Hepatocyte (in vitro differentiated cells): ENCODE measurements around the gene MPC1. TPM values are rescaled to one million over a fixed set of nuclear protein-coding genes. Genes with fewer than 3 reads are reported as not detected.
"Not testable (repeated sequence)": the region's sequence is repeated elsewhere in the genome, so short reads cannot be mapped to it uniquely, and the experiment has no call there.

Source experiments
- DNase-seq: peaks from one replicate; pipeline ENCODE4 v3.0.0-alpha.2; 2016; ENCODE audit warnings: low spot score
- H2AFZ ChIP-seq: fragments of 200-600 bp; sonication (generic); 2 replicates; pipeline ENCODE4 v1.6.0; 2016; ENCODE audit warnings: antibody characterized with exemption, mild to moderate bottlenecking
- H3K27ac ChIP-seq: fragments of 200-600 bp; sonication (generic); 2 replicates; pipeline ENCODE4 v1.5.1; 2016; ENCODE audit warnings: mild to moderate bottlenecking
- H3K27me3 ChIP-seq: fragments of 200-600 bp; sonication (generic); 2 replicates; pipeline ENCODE4 v1.6.1; 2016
- H3K36me3 ChIP-seq: fragments of 200-600 bp; sonication (generic); replicated peaks from 2 replicates; pipeline ENCODE4 v1.5.1; 2016; ENCODE audit warnings: low read depth; ENCODE audit not compliant: insufficient read depth
- H3K4me1 ChIP-seq: fragments of 200-600 bp; sonication (generic); 2 replicates; pipeline ENCODE4 v1.5.1; 2016; ENCODE audit warnings: mild to moderate bottlenecking, moderate library complexity; ENCODE audit not compliant: insufficient read depth
- H3K4me2 ChIP-seq: fragments of 200-600 bp; sonication (generic); 2 replicates; pipeline ENCODE4 v1.6.0; 2016
- H3K4me3 ChIP-seq: fragments of 200-600 bp; sonication (generic); 2 replicates; pipeline ENCODE4 v1.5.1; 2016; ENCODE audit warnings: mild to moderate bottlenecking
- H3K79me2 ChIP-seq: fragments of 200-600 bp; sonication (generic); 2 replicates; pipeline ENCODE4 v1.6.0; 2017; ENCODE audit warnings: mild to moderate bottlenecking
- H3K9me2 ChIP-seq: fragments of 200-600 bp; sonication (generic); replicated peaks from 2 replicates; pipeline ENCODE4 v1.6.0; 2017; ENCODE audit warnings: mild to moderate bottlenecking; ENCODE audit not compliant: insufficient read depth
- H3K9me3 ChIP-seq: fragments of 200-600 bp; sonication (generic); 2 replicates; pipeline ENCODE4 v1.5.1; 2016; ENCODE audit warnings: low read depth, mild to moderate bottlenecking
- H4K20me1 ChIP-seq: fragments of 200-600 bp; sonication (generic); 2 replicates; pipeline ENCODE4 v1.6.0; 2016; ENCODE audit warnings: mild to moderate bottlenecking; ENCODE audit not compliant: insufficient read depth, poor library complexity, severe bottlenecking
- EZH2 ChIP-seq: fragments of 200-600 bp; sonication (generic); IDR thresholded peaks from 2 replicates; pipeline ENCODE4 v1.6.1; 2016; ENCODE audit warnings: antibody characterized with exemption, mild to moderate bottlenecking, borderline replicate concordance
- EZH2phosphoT487 ChIP-seq: fragments of 200-600 bp; sonication (generic); IDR thresholded peaks from one replicate; pipeline ENCODE4 v1.6.1; 2018; ENCODE audit warnings: antibody characterized with exemption, mild to moderate bottlenecking, low read depth, moderate library complexity; ENCODE audit not compliant: unreplicated experiment, severe bottlenecking
- WGBS: methylation state at CpG from one replicate; pipeline ENCODE4 v1.1.6; 2016; ENCODE audit warnings: low lambda C conversion rate; ENCODE audit errors: missing lambda C conversion rate; 5-methylcytosine and 5-hydroxymethylcytosine counted together
- polyA plus RNA-seq: library from polyadenylated mRNA; unstranded; fragments of >200 nt; fragmentation: Nextera tagmentation; extraction: Ambion mirVana; gene quantifications from 2 replicates; pipeline ENCODE4 v1.2.1, GENCODE V29; 2016
- total RNA-seq: library from RNA; depleted of rRNA; stranded (reverse); fragments of >200 nt; gene quantifications from 2 replicates; pipeline ENCODE4 v1.2.3, GENCODE V29; 2014
- TF ChIP-seq, protein P1 (sequence below): fragments of 200-600 bp; sonication (generic); IDR thresholded peaks from 2 replicates; pipeline ENCODE4 v1.5.1; 2016; ENCODE audit warnings: antibody characterized with exemption, mild to moderate bottlenecking; ENCODE audit not compliant: poor library complexity

The MPC1 gene
- total and polyA plus RNA-seq, 2 experiments from 2014 or later, result 70.2 to 75.4 TPM

DNA sequence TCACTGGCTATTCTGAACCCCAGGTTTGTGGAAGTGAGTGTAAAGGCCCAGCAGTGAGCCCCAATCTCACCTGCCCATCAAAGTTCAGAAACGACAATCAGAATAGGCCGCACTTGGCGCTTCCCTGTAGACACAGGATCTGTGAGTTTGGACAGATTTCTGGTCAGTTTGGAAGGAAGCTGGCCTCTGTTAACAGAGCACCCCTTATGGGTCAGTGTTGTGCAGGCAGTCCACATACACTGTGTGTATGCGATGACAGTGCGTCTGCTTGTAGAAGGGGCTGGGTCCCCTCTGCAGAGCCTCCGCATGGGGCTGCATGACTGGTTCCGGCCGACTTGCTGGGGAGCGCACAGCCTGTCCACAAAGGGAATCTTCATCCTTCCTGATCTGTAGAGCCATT, 3.4 kb upstream of the MPC1 start:
- Histone ChIP-seq H3K4me3 (no peak overlapping the region), H3K27ac (no peak overlapping the region), H4K20me1 (no peaks in the 10 kb centered on the region), H3K36me3 (no peaks in the 10 kb centered on the region), H2AFZ (no peak overlapping the region), H3K79me2 (peaks cover 10% of the 10 kb centered on the region), H3K4me1 (peaks cover 6% of the 10 kb centered on the region), H3K9me2 (no peaks in the 10 kb centered on the region), H3K27me3 (no peaks in the 10 kb centered on the region), H3K4me2 (no peak overlapping the region), H3K9me3 (no peaks in the 10 kb centered on the region)
- WGBS, result 93% methylated on average over 9 of the region's 9 CpGs
- no peak for TF ChIP-seq EZH2phosphoT487
- no peak for TF ChIP-seq EZH2
- TF ChIP-seq, protein P1, sequence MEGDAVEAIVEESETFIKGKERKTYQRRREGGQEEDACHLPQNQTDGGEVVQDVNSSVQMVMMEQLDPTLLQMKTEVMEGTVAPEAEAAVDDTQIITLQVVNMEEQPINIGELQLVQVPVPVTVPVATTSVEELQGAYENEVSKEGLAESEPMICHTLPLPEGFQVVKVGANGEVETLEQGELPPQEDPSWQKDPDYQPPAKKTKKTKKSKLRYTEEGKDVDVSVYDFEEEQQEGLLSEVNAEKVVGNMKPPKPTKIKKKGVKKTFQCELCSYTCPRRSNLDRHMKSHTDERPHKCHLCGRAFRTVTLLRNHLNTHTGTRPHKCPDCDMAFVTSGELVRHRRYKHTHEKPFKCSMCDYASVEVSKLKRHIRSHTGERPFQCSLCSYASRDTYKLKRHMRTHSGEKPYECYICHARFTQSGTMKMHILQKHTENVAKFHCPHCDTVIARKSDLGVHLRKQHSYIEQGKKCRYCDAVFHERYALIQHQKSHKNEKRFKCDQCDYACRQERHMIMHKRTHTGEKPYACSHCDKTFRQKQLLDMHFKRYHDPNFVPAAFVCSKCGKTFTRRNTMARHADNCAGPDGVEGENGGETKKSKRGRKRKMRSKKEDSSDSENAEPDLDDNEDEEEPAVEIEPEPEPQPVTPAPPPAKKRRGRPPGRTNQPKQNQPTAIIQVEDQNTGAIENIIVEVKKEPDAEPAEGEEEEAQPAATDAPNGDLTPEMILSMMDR, result no peak
- no peak for DNase-seq

- H3K9me2 ChIP-seq, H4K20me1 ChIP-seq, H3K4me1 ChIP-seq, H3K9me3 ChIP-seq, H3K36me3 ChIP-seq, DNase-seq, H3K27me3 ChIP-seq: not testable (repeated sequence)
- H3K4me2 ChIP-seq, result peak overlapping the region; percentile 90
- 29% methylated on average over 22 of the region's 22 CpGs for WGBS
- peak overlapping the region; percentile 93 for H2AFZ ChIP-seq
- H3K4me3 ChIP-seq, result peak overlapping the region; percentile 86
- H3K27ac ChIP-seq, result peak overlapping the region; percentile 95
- H3K79me2 ChIP-seq, result peaks cover 30% of the 10 kb centered on the region
Measured at GRCh38 chr6:166383802-166384363, 1.1 kb upstream of the MPC1 start.

DNA sequence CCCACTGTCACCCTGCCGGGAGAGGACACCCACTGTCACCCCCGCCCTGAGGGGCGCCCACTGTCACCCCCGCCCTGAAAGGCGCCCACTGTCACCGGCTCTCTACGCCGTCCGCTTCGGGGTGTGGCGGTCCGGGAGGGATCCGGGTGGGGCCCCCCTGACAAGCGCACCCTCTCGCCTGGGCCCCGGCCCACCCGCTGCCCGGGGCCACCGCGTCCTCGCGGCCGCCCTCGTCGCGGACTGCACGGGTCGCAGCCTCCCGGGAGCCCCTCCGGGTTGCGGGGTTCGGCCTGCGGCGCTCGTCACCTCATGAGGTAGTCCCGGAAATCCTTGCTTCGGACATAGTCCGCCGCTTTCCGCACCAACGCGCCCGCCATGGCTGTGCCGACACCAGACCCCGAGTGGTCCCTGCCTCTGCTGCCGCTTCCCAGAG, 224 bp downstream of the MPC1 start:
- Histone ChIP-seq H3K9me3 (no peaks in the 10 kb centered on the region), H3K27me3 (no peaks in the 10 kb centered on the region), H3K4me2 (peak overlapping the region; percentile 97), H3K36me3 (no peaks in the 10 kb centered on the region), H2AFZ (peak overlapping the region; percentile 77), H3K4me3 (peak overlapping the region; percentile 86), H3K27ac (peak overlapping the region; percentile 88), H3K79me2 (peaks cover 44% of the 10 kb centered on the region), H3K9me2 (no peaks in the 10 kb centered on the region), H4K20me1 (no peaks in the 10 kb centered on the region), H3K4me1 (peaks cover 6% of the 10 kb centered on the region)
- 2% methylated on average over 15 of the region's 46 CpGs for WGBS
- DNase-seq, result no peak
- TF ChIP-seq EZH2, result no peak
- TF ChIP-seq, protein P1, result no peak
- no peak for TF ChIP-seq EZH2phosphoT487

DNA sequence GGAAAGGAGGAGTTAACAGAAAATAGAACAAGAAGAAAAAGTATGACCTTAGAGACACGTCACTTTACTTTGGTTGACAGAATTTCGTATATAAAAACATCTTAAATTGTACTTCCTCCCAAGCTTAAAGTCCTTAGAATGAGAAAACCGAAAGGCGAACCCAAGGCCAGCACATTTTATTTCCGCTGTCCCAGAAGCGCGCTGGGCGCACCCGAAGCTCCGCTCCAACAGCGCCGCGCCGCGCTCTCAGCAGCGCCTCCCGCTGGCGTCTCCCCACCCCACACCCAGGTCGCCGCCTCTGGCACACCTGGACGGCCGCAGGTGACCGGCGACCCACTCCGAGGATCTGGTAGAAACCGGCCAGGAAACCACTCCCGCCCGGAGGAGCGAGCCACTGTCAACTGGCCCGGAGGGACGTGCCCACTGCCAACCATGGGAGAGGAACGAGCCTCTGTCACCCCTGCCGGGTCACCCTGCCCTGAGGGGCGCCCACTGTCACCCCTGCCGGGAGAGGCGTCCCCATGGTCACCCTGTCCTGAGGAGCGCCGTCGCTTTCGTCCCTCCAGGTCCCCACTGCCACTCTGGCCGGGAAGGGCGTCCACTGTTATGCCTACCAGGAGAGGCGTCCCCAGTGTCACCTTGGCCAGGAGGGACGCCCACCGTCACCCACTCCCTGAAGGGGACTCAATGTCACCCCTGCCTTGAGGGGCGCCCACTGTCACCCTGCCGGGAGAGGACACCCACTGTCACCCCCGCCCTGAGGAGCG, 824 bp downstream of the MPC1 start:
- H3K9me3 ChIP-seq, result no peaks in the 10 kb centered on the region
- no peaks in the 10 kb centered on the region for H3K9me2 ChIP-seq
- H3K4me2 ChIP-seq, result peak overlapping the region; percentile 97
- H3K27me3 ChIP-seq, result no peaks in the 10 kb centered on the region
- H3K79me2 ChIP-seq, result peaks cover 48% of the 10 kb centered on the region
- peak overlapping the region; percentile 88 for H3K27ac ChIP-seq
- H2AFZ ChIP-seq, result peak overlapping the region; percentile 77
- WGBS, result 2% methylated on average over 45 of the region's 49 CpGs
- H4K20me1 ChIP-seq, result no peaks in the 10 kb centered on the region
- no peaks in the 10 kb centered on the region for H3K36me3 ChIP-seq
- DNase-seq, result peak; percentile 91
- peak overlapping the region; percentile 86 for H3K4me3 ChIP-seq
- peaks cover 6% of the 10 kb centered on the region for H3K4me1 ChIP-seq
- TF ChIP-seq, protein P1, result peak; percentile 82
- TF ChIP-seq EZH2phosphoT487 (no peak), EZH2 (no peak)
